HEK293 (cell line): Measurements from ENCODE around the gene TOMM40L.

Source experiments
- CTCF ChIA-PET: fragments of 350-600 bp; formaldehyde crosslinking; extraction: SDS; loops from one replicate; lab custom pipeline; 2021; ENCODE audit warnings: antibody characterized with exemption; lab: Yijun Ruan, JAX
- POLR2A ChIA-PET: fragments of 300-600 bp; formaldehyde crosslinking; extraction: SDS; loops from one replicate; lab custom pipeline; 2020; ENCODE audit warnings: antibody characterized with exemption, inconsistent platforms; lab: Yijun Ruan, JAX
- H3K27ac ChIP-seq: fragments of 200-500 bp; sonication (Bioruptor generic); 2 replicates; pipeline ENCODE4 v1.5.1; 2014; ENCODE audit warnings: low read depth, low read length, control low read depth, inconsistent platforms; ENCODE audit errors: extremely low read depth
- H3K36me3 ChIP-seq, 2 experiments: fragments of 200-500 bp in 1 of 2; sonication (Bioruptor generic) in 1 of 2; 1 replicate in 1 of 2; 2 replicates in 1 of 2; pipeline ENCODE4 v1.5.1; 2014 to 2017; ENCODE audit warnings: inconsistent platforms in 2 of 2, low read length in 2 of 2; ENCODE audit not compliant: control insufficient read depth in 2 of 2, insufficient read depth in 1 of 2
- H3K4me1 ChIP-seq: fragments of 200-500 bp; sonication (Bioruptor generic); 2 replicates; pipeline ENCODE4 v1.5.1; 2014; ENCODE audit warnings: mild to moderate bottlenecking, low read length, inconsistent platforms; ENCODE audit not compliant: control insufficient read depth, insufficient read depth
- H3K4me3 ChIP-seq: 2 replicates; pipeline ENCODE4 v1.5.1; 2011; ENCODE audit warnings: low read depth, mild to moderate bottlenecking, control low read depth, low read length, moderate library complexity
- H3K9me3 ChIP-seq: fragments of 200-500 bp; sonication (Bioruptor generic); 2 replicates; pipeline ENCODE4 v1.5.1; 2014; ENCODE audit warnings: low read depth, low read length, inconsistent platforms; ENCODE audit not compliant: control insufficient read depth, insufficient read depth
- AEBP2 ChIP-seq: fragments of 450-650 bp; formaldehyde crosslinking; IDR thresholded peaks from 2 replicates; pipeline ENCODE4 v1.5.1; 2016; ENCODE audit warnings: missing biosample characterization, missing genetic modification characterization, borderline replicate concordance
- ELK4 ChIP-seq: IDR thresholded peaks from 2 replicates; pipeline ENCODE4 v1.6.1; 2011; ENCODE audit warnings: mild to moderate bottlenecking, low read depth, low read length, borderline replicate concordance
- KLF7 ChIP-seq: fragments of 450-650 bp; formaldehyde crosslinking; IDR thresholded peaks from 2 replicates; pipeline ENCODE4 v1.5.1; 2016; ENCODE audit warnings: missing biosample characterization, missing genetic modification characterization, borderline replicate concordance
- KLF8 ChIP-seq: fragments of 450-650 bp; formaldehyde crosslinking; IDR thresholded peaks from 2 replicates; pipeline ENCODE4 v1.5.1; 2016; ENCODE audit warnings: missing biosample characterization, missing genetic modification characterization
- PRDM10 ChIP-seq: fragments of 450-650 bp; formaldehyde crosslinking; IDR thresholded peaks from 2 replicates; pipeline ENCODE4 v1.5.1; 2016; ENCODE audit warnings: missing biosample characterization, missing genetic modification characterization
- RBAK ChIP-seq: fragments of 450-650 bp; formaldehyde crosslinking; IDR thresholded peaks from 2 replicates; pipeline ENCODE4 v1.5.1; 2016; ENCODE audit warnings: missing biosample characterization, missing genetic modification characterization
- SCRT2 ChIP-seq: fragments of 450-650 bp; formaldehyde crosslinking; IDR thresholded peaks from 2 replicates; pipeline ENCODE4 v1.5.1; 2016; ENCODE audit warnings: missing biosample characterization, missing genetic modification characterization
- ZBTB48 ChIP-seq: fragments of 450-650 bp; formaldehyde crosslinking; IDR thresholded peaks from 2 replicates; pipeline ENCODE4 v1.5.1; 2016; ENCODE audit warnings: missing biosample characterization, missing genetic modification characterization
- ZEB2 ChIP-seq: fragments of 450-650 bp; formaldehyde crosslinking; IDR thresholded peaks from 2 replicates; pipeline ENCODE4 v1.5.1; 2016; ENCODE audit warnings: missing biosample characterization, missing genetic modification characterization
- ZFP69B ChIP-seq: fragments of 450-650 bp; formaldehyde crosslinking; IDR thresholded peaks from 2 replicates; pipeline ENCODE4 v1.5.1; 2016; ENCODE audit warnings: missing biosample characterization, missing genetic modification characterization
- ZNF10 ChIP-seq: fragments of 450-650 bp; formaldehyde crosslinking; IDR thresholded peaks from 2 replicates; pipeline ENCODE4 v1.5.1; 2017; ENCODE audit warnings: missing biosample characterization, missing genetic modification characterization
- ZNF19 ChIP-seq: fragments of 450-650 bp; formaldehyde crosslinking; IDR thresholded peaks from 2 replicates; pipeline ENCODE4; 2016; ENCODE audit warnings: missing biosample characterization, missing genetic modification characterization, low read depth
- ZNF239 ChIP-seq: fragments of 450-650 bp; formaldehyde crosslinking; IDR thresholded peaks from 2 replicates; pipeline ENCODE4 v1.5.1; 2016; ENCODE audit warnings: missing biosample characterization, missing genetic modification characterization
- ZNF335 ChIP-seq: fragments of 450-650 bp; formaldehyde crosslinking; conservative IDR thresholded peaks from 2 replicates; pipeline ENCODE4 v1.5.1; 2016; ENCODE audit warnings: missing biosample characterization, missing genetic modification characterization
- ZNF37A ChIP-seq: fragments of 450-650 bp; IDR thresholded peaks from 2 replicates; pipeline ENCODE4 v1.5.1; 2018; ENCODE audit warnings: missing biosample characterization, missing genetic modification characterization
- ZNF529 ChIP-seq: fragments of 450-650 bp; formaldehyde crosslinking; IDR thresholded peaks from 2 replicates; pipeline ENCODE4 v1.5.1; 2017; ENCODE audit warnings: missing genetic modification characterization, missing biosample characterization; ENCODE audit not compliant: insufficient replicate concordance
- ZNF549 ChIP-seq: fragments of 450-650 bp; IDR thresholded peaks from 2 replicates; pipeline ENCODE4 v1.5.1; 2018; ENCODE audit warnings: missing biosample characterization, missing genetic modification characterization, mild to moderate bottlenecking, inconsistent platforms, moderate library complexity
- ZNF654 ChIP-seq: fragments of 450-650 bp; formaldehyde crosslinking; IDR thresholded peaks from 2 replicates; pipeline ENCODE4 v1.5.1; 2016; ENCODE audit warnings: low read depth, missing biosample characterization, missing genetic modification characterization
- ZNF658 ChIP-seq: fragments of 450-650 bp; formaldehyde crosslinking; IDR thresholded peaks from 2 replicates; pipeline ENCODE4; 2016; ENCODE audit warnings: missing biosample characterization, missing genetic modification characterization
- ZNF768 ChIP-seq: fragments of 450-650 bp; formaldehyde crosslinking; IDR thresholded peaks from 2 replicates; pipeline ENCODE4 v1.5.1; 2018; ENCODE audit warnings: missing biosample characterization, mild to moderate bottlenecking, missing genetic modification characterization
- ZNF791 ChIP-seq: fragments of 450-650 bp; formaldehyde crosslinking; IDR thresholded peaks from 2 replicates; pipeline ENCODE4 v1.5.1; 2016; ENCODE audit warnings: missing biosample characterization, missing genetic modification characterization
- ZSCAN16 ChIP-seq: fragments of 450-650 bp; formaldehyde crosslinking; IDR thresholded peaks from 2 replicates; pipeline ENCODE4 v1.5.1; 2016; ENCODE audit warnings: missing biosample characterization, missing genetic modification characterization
- TF ChIP-seq, protein P1 (sequence below): fragments of 450-650 bp; formaldehyde crosslinking; conservative IDR thresholded peaks from 2 replicates; pipeline ENCODE4 v1.5.1; 2016; ENCODE audit warnings: low read depth, missing biosample characterization, missing genetic modification characterization
- TF ChIP-seq, protein P2 (sequence below): sonication (generic); formaldehyde crosslinking; IDR thresholded peaks from 2 replicates; pipeline ENCODE4 v1.8.1; 2022; ENCODE audit warnings: mild to moderate bottlenecking, moderate library complexity, missing genetic modification reagents

TOMM40L gene

GRCh38 chr1:161225534-161226319 lies at the start of gene TOMM40L:
TOMM40L (plus strand) TSS chr1:161226060; CDS start chr1:161226490, 430 bp downstream.
- peak within 1 kb of the TSS; percentile 26; the same call in 1 of the 2 replicates for H3K27ac ChIP-seq
- CTCF ChIA-PET = interaction anchor here (0.6 to 9.7 kb wide), 34 partner anchors 9 to 216 kb away, joined by 3 to 146 read pairs (median 7); partner anchors contain the start of genes FCER1G, NDUFS2, NR1I3 and PCP4L1
- POLR2A ChIA-PET = interaction anchor here (0.6 to 1.7 kb wide), 19 partner anchors 10 to 205 kb away, joined by 3 to 22 read pairs (median 5); partner anchors contain the start of genes ADAMTS4, B4GALT3, DEDD and F11R
- TF ChIP-seq ZNF19 (tag by site-specific recombination) (no peak), ZNF335 (tag by site-specific recombination) (peak; percentile 100), ZNF658 (tag by site-specific recombination) (no peak), KLF7 (tag by site-specific recombination) (0 out of 2 replicates have a peak, but pooled peaks have one; percentile 50), PRDM10 (tag by site-specific recombination) (peak; percentile 62), ZNF791 (no peak), ZFP69B (tag by site-specific recombination) (peak; percentile 76; the same call in 1 of the 2 replicates), ELK4 (no peak), KLF8 (peak; percentile 88), ZNF37A (tag by site-specific recombination) (no peak), ZBTB48 (peak; percentile 88), ZNF10 (tag by site-specific recombination) (no peak), SCRT2 (tag by site-specific recombination) (peak; percentile 47), ZNF549 (tag by site-specific recombination) (no peak), ZNF239 (tag by site-specific recombination) (no peak), ZNF529 (tag by site-specific recombination) (no peak), ZSCAN16 (tag by site-specific recombination) (no peak), RBAK (tag by site-specific recombination) (no peak), ZEB2 (0 out of 2 replicates have a peak, but pooled peaks have one; percentile 6), ZNF768 (tag by site-specific recombination) (no peak), ZNF654 (tag by site-specific recombination) (peak; percentile 47), AEBP2 (tag by site-specific recombination) (no peak)
- TF ChIP-seq, protein P1, sequence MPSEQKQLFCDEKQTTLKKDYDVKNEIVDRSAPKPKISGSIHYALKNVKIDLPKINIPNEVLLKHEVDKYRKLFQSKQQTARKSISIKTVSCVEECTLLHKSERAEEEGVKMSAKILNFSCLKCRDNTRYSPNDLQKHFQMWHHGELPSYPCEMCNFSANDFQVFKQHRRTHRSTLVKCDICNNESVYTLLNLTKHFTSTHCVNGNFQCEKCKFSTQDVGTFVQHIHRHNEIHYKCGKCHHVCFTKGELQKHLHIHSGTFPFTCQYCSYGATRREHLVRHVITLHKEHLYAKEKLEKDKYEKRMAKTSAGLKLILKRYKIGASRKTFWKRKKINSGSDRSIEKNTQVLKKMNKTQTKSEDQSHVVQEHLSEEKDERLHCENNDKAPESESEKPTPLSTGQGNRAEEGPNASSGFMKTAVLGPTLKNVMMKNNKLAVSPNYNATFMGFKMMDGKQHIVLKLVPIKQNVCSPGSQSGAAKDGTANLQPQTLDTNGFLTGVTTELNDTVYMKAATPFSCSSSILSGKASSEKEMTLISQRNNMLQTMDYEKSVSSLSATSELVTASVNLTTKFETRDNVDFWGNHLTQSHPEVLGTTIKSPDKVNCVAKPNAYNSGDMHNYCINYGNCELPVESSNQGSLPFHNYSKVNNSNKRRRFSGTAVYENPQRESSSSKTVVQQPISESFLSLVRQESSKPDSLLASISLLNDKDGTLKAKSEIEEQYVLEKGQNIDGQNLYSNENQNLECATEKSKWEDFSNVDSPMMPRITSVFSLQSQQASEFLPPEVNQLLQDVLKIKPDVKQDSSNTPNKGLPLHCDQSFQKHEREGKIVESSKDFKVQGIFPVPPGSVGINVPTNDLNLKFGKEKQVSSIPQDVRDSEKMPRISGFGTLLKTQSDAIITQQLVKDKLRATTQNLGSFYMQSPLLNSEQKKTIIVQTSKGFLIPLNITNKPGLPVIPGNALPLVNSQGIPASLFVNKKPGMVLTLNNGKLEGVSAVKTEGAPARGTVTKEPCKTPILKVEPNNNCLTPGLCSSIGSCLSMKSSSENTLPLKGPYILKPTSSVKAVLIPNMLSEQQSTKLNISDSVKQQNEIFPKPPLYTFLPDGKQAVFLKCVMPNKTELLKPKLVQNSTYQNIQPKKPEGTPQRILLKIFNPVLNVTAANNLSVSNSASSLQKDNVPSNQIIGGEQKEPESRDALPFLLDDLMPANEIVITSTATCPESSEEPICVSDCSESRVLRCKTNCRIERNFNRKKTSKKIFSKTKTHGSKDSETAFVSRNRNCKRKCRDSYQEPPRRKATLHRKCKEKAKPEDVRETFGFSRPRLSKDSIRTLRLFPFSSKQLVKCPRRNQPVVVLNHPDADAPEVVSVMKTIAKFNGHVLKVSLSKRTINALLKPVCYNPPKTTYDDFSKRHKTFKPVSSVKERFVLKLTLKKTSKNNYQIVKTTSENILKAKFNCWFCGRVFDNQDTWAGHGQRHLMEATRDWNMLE = peak; percentile 47; the same call in 1 of the 2 replicates
- TF ChIP-seq, protein P2, sequence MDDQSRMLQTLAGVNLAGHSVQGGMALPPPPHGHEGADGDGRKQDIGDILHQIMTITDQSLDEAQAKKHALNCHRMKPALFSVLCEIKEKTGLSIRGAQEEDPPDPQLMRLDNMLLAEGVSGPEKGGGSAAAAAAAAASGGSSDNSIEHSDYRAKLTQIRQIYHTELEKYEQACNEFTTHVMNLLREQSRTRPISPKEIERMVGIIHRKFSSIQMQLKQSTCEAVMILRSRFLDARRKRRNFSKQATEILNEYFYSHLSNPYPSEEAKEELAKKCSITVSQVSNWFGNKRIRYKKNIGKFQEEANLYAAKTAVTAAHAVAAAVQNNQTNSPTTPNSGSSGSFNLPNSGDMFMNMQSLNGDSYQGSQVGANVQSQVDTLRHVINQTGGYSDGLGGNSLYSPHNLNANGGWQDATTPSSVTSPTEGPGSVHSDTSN (CRISPR knock-in tag) = peak; percentile 85; the same call in 1 of the 2 replicates

More at GRCh38 chr1:161225534-161226319, at the start of gene TOMM40L:
- H3K4me1 ChIP-seq = peaks cover 4% of the 10 kb centered on the region; the same call in 1 of the 2 replicates
- no peaks in the 10 kb centered on the region for H3K9me3 ChIP-seq
- H3K36me3 ChIP-seq = peaks cover 0 to 29% of the 10 kb centered on the region in 2 experiments; a peak in 1 of 3 replicates
- H3K4me3 ChIP-seq = peak within 1 kb of the TSS; percentile 84
